CD4-positive, alpha-beta T cell treated with Interleukin-17A for 4 hours (primary cell): ENCODE data around the gene MKRN2OS.
"Not testable (repeated sequence)": the region's sequence is repeated elsewhere in the genome, so short reads cannot be mapped to it uniquely, and the experiment has no call there.

Source experiments
- DNase-seq: peaks from one replicate; pipeline ENCODE4 v3.0.0-alpha.2; 2020; ENCODE audit warnings: mixed read lengths

MKRN2OS gene

GRCh38 chr3:12560505-12561190 lies 15.3 kb upstream of the MKRN2OS start:
- DNase-seq = no peak

GRCh38 chr3:12559520-12559919 lies 14.2 kb upstream of the MKRN2OS start:
- no peak for DNase-seq

GRCh38 chr3:12558706-12559105 lies 13.4 kb upstream of the MKRN2OS start:
- no peak for DNase-seq

- DNase-seq = no peak
Observed at GRCh38 chr3:12557473-12558100, 12.3 kb upstream of the MKRN2OS start.

GRCh38 chr3:12556690-12557472 lies 11.6 kb upstream of the MKRN2OS start, which contains the start of gene MKRN2:
Gene MKRN2 (plus strand): TSS chr3:12557087. CDS start chr3:12557151, 64 bp downstream.
- DNase-seq = peak; percentile 86

GRCh38 chr3:12556314-12556689 lies 11.0 kb upstream of the MKRN2OS start:
- DNase-seq = peak; percentile 15

GRCh38 chr3:12553921-12554391 lies 8.7 kb upstream of the MKRN2OS start:
- no peak for DNase-seq

GRCh38 chr3:12549971-12550760 lies 4.9 kb upstream of the MKRN2OS start:
- DNase-seq = no peak

GRCh38 chr3:12544652-12545472 lies 437 bp downstream of the MKRN2OS start:
- no peak for DNase-seq

DNA sequence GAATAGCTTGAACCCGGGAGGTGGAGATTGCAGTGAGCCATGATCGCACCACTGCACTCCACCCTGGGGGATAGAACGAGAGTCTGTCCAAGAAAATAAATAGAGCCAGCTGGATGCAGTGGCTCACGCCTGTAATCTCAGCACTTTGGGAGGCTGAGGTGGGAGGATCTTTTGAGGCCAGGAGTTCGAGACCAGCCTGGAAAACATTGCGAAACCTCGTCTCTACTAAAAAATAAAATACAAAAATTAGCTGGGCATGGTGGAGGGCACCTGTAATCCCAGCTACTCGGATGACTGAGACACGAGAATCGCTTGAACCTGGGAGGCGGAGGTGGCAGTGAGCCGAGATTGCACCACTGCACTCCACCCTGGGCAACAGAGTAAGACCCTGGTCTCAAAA lies 1.8 kb downstream of the MKRN2OS start:
- DNase-seq = not testable (repeated sequence)

DNA sequence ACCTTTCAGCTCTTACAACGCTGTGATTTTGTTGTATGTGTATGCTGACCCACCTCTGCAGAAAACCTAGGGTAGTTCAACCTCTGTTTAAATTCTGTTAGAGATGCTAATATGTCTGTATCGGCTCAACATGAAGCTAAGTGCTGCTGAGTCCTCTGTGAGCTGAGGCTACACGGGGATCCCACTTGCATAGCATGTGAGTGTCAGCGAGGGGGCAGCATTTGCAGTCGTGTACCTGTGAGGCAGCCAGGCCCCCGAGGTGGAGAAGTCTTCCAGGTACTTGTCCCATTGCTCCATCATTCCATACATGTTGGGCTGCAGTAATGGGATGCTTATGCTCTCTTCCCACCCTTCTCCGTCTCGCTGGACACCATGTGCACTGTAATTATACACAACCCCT lies 3.7 kb downstream of the MKRN2OS start:
- DNase-seq = peak; percentile 7

- no peak for DNase-seq
Observed at GRCh38 chr3:12536423-12536822, 8.9 kb downstream of the MKRN2OS start.

DNA sequence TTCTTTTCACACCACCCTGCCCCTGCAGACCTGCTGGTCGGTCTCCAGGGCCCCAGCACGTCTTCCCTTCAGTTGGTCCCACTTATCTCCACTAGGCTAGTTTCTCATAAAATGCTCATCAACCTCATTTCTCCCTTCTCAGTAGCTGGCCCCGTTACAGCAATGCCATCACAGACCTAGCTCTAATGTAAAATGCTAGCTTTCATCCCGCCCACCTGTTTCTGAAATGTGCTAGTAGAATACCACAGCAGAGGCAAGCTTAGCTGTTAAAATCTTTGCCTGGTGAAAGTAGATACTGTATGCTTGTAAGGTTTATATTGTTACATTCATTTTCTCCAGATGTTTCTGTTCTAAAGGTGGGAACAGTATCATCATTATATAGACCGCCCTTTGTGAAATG lies 13.1 kb downstream of the MKRN2OS start:
- no peak for DNase-seq

DNA sequence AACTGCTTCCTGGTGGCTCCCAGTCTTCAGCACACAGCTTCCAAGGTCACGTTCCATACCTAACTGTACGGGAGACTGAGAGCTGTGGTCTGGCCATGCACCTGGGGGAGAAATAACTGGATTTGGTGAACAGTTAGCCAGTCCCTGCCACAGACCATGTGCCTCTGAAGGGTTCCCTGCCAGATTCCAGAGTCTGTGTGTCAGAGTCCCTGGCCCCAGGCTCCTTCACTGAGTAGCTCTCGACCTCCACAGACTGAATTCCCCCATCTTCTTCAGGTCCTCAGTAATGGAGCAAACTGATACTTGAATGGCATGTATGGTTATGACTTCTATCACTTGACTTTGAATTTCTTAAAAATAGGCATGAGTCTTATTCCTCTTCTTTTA lies 17.5 kb downstream of the MKRN2OS start:
- no peak for DNase-seq

- DNase-seq = no peak
Observed at GRCh38 chr3:12522721-12523120, 22.6 kb downstream of the MKRN2OS start.

- DNase-seq = no peak
Observed at GRCh38 chr3:12521010-12521409, 24.3 kb downstream of the MKRN2OS start.

GRCh38 chr3:12518261-12519028 lies 26.9 kb downstream of the MKRN2OS start:
- no peak for DNase-seq

- no peak for DNase-seq
Observed at GRCh38 chr3:12516873-12517272, 28.4 kb downstream of the MKRN2OS start.

GRCh38 chr3:12515631-12516030 lies 29.7 kb downstream of the MKRN2OS start:
- no peak for DNase-seq

GRCh38 chr3:12513694-12514446 lies 31.4 kb downstream of the MKRN2OS start:
- DNase-seq = no peak
